Lung (tissue), 12 donors: ENCODE results near the gene NTM. TPM values are rescaled to one million over a fixed set of nuclear protein-coding genes. Genes with fewer than 3 reads are reported as not detected.

Experiments
- ATAC-seq: fragments of 200-7000 bp; cut with Tn5 transposase; one replicate; pipeline ENCODE4 v1.9.1; 2020; ENCODE audit warnings: moderate number of reproducible peaks; ENCODE audit not compliant: insufficient read depth, low FRiP score
- DNase-seq, 3 donors: peaks; one replicate each; pipeline ENCODE4 v3.0.0-alpha.2; 2013 to 2017
- H3K27ac ChIP-seq, 2 donors: one replicate each; pipeline ENCODE4 v1.5.1; 2013; ENCODE audit warnings: mild to moderate bottlenecking in 2 of 2, moderate library complexity in 2 of 2, control low read depth in 1 of 2, inconsistent platforms in 1 of 2, low read depth in 1 of 2, low read length in 1 of 2
- H3K27me3 ChIP-seq, 3 donors: one replicate each; pipeline ENCODE4 v1.5.1; 2013; ENCODE audit warnings: low read length in 2 of 3; ENCODE audit not compliant: control insufficient read depth in 3 of 3, insufficient read depth in 3 of 3
- H3K36me3 ChIP-seq, 4 donors: one replicate each; pipeline ENCODE4 v1.5.1; 2013; ENCODE audit warnings: low read length in 4 of 4, mild to moderate bottlenecking in 1 of 4, moderate library complexity in 1 of 4; ENCODE audit not compliant: control insufficient read depth in 4 of 4, insufficient read depth in 4 of 4
- H3K4me1 ChIP-seq, 5 donors: one replicate each; pipeline ENCODE4 v1.5.1; 2013; ENCODE audit warnings: low read length in 5 of 5, mild to moderate bottlenecking in 2 of 5, moderate library complexity in 1 of 5; ENCODE audit not compliant: control insufficient read depth in 5 of 5, insufficient read depth in 5 of 5
- H3K4me3 ChIP-seq: one replicate; pipeline ENCODE4 v1.5.1; 2013; ENCODE audit warnings: mild to moderate bottlenecking, control low read depth, moderate library complexity
- H3K9ac ChIP-seq, 2 donors: one replicate each; pipeline ENCODE4 v1.5.1; 2013; ENCODE audit warnings: low read length in 2 of 2, control low read depth in 1 of 2; ENCODE audit not compliant: insufficient read depth in 1 of 2
- H3K9me3 ChIP-seq, 4 donors: one replicate each; pipeline ENCODE4 v1.5.1; 2013; ENCODE audit warnings: low read length in 3 of 4, mild to moderate bottlenecking in 1 of 4, moderate library complexity in 1 of 4; ENCODE audit not compliant: control insufficient read depth in 4 of 4, insufficient read depth in 3 of 4
- CTCF ChIP-seq: IDR thresholded peaks from 2 replicates; pipeline ENCODE4 v1.5.1; 2012; ENCODE audit warnings: mild to moderate bottlenecking; ENCODE audit errors: control extremely low read depth, extremely low read depth
- WGBS, 2 donors: extraction: QIAGEN DNeasy Blood & Tissue Kit; methylation state at CpG; one replicate each; pipeline ENCODE4 v1.1.7; 2013; 5-methylcytosine and 5-hydroxymethylcytosine counted together
- polyA plus RNA-seq, 2 donors: library from polyadenylated mRNA; stranded (reverse); fragments of 200-250 nt; gene quantifications; one replicate each; pipeline ENCODE4 v1.2.1, GENCODE V29; 2013
- total RNA-seq, 2 donors: library from RNA; depleted of rRNA in 1 of 2; stranded (reverse); fragments of >200 nt in 1 of 2; gene quantifications; one replicate each; pipeline ENCODE4 v1.2.1, GENCODE V29; 2014 to 2021
- donor health status: control.
- donor health status: control.
- donor health status: Bipolar disorder and iron deficiency.
- donor health status: healthy.
- donor health status: DM: yes; HTN: yes; CAD: no.

The NTM gene
- total and polyA plus RNA-seq, 4 donors = 0.39 to 30.9 (median 7.2) TPM

GRCh38 chr11:131609337-131609736 lies 238.9 kb downstream of the NTM start:
- Histone ChIP-seq H3K36me3 (no peaks in the 10 kb centered on the region), H3K4me3 (no peak overlapping the region), H3K9ac (no peak overlapping the region), H3K9me3 (no peaks in the 10 kb centered on the region), H3K27ac (no peak overlapping the region), H3K4me1 (peaks cover 0 to 1% (median 0%) of the 10 kb centered on the region in 5 donors), H3K27me3 (no peaks in the 10 kb centered on the region)
- DNase-seq = no peak
- ATAC-seq = no peak
- TF ChIP-seq CTCF = no peak
- 31 to 57% methylated on average over 4 of the region's 4 CpGs for WGBS, 2 donors

GRCh38 chr11:131609921-131610320 lies 239.5 kb downstream of the NTM start:
- H3K9ac ChIP-seq = no peak overlapping the region
- H3K27me3 ChIP-seq = no peaks in the 10 kb centered on the region
- H3K4me3 ChIP-seq = no peak overlapping the region
- TF ChIP-seq CTCF = no peak
- ATAC-seq (no peak), DNase-seq (no peak)
- peaks cover 0 to 7% (median 0%) of the 10 kb centered on the region in 5 donors for H3K4me1 ChIP-seq
- no peak overlapping the region for H3K27ac ChIP-seq
- WGBS, 2 donors = 79 to 88% methylated on average over 3 of the region's 3 CpGs
- no peaks in the 10 kb centered on the region for H3K36me3 ChIP-seq
- H3K9me3 ChIP-seq = no peaks in the 10 kb centered on the region

GRCh38 chr11:131611322-131611721 lies 240.9 kb downstream of the NTM start:
- DNase-seq (no peak), ATAC-seq (no peak)
- Histone ChIP-seq H3K9me3 (no peaks in the 10 kb centered on the region), H3K27me3 (no peaks in the 10 kb centered on the region), H3K27ac (no peak overlapping the region), H3K9ac (no peak overlapping the region), H3K36me3 (no peaks in the 10 kb centered on the region), H3K4me1 (peaks cover 0 to 7% (median 0%) of the 10 kb centered on the region in 5 donors), H3K4me3 (no peak overlapping the region)
- no peak for TF ChIP-seq CTCF
- 67 to 76% methylated on average over 6 of the region's 6 CpGs for WGBS, 2 donors

GRCh38 chr11:131612533-131612932 lies 242.1 kb downstream of the NTM start:
- Histone ChIP-seq H3K4me1 (peaks cover 0 to 7% (median 0%) of the 10 kb centered on the region in 5 donors), H3K9me3 (peaks cover 0 to 3% (median 0%) of the 10 kb centered on the region in 4 donors), H3K27ac (no peak overlapping the region), H3K36me3 (no peaks in the 10 kb centered on the region), H3K27me3 (peaks cover 0 to 5% (median 0%) of the 10 kb centered on the region in 3 donors), H3K9ac (no peak overlapping the region), H3K4me3 (no peak overlapping the region)
- ATAC-seq = no peak
- no peak for TF ChIP-seq CTCF
- 87 to 95% methylated on average over 5 of the region's 5 CpGs for WGBS, 2 donors
- no peak for DNase-seq
